SU-DHL-6 (cell line): ENCODE results near the gene MADD.

ENCODE experiments used
- H2AFZ ChIP-seq: fragments of 200-600 bp; sonication (generic); 2 replicates; pipeline ENCODE4 v1.6.1; 2014; ENCODE audit warnings: low read depth, mild to moderate bottlenecking, moderate library complexity, mixed read lengths, antibody characterized with exemption, low read length; ENCODE audit not compliant: severe bottlenecking
- H3F3A ChIP-seq: fragments of 200-600 bp; shearing (Covaris generic); 2 replicates; pipeline ENCODE4 v1.6.0; 2016; ENCODE audit warnings: antibody characterized with exemption, mild to moderate bottlenecking; ENCODE audit not compliant: insufficient read depth
- H3K27ac ChIP-seq: fragments of 200-600 bp; sonication (generic); 2 replicates; pipeline ENCODE4 v1.5.1; 2016; ENCODE audit warnings: low read depth, mild to moderate bottlenecking, low read length, moderate library complexity, mixed read lengths
- H3K27me3 ChIP-seq: fragments of 200-600 bp; sonication (generic), shearing (Covaris generic); 2 replicates; pipeline ENCODE4 v1.6.0; 2014; ENCODE audit warnings: mild to moderate bottlenecking, low read length
- H3K36me3 ChIP-seq: fragments of 200-600 bp; sonication (generic); 2 replicates; pipeline ENCODE4 v1.6.1; 2014; ENCODE audit warnings: mild to moderate bottlenecking, low read length, mixed read lengths
- H3K4me2 ChIP-seq: fragments of 300-600, 200-600 bp; shearing (Covaris generic), sonication (generic); 2 replicates; pipeline ENCODE4 v1.6.0; 2014; ENCODE audit warnings: low read length, low read depth, mild to moderate bottlenecking; ENCODE audit not compliant: poor library complexity, severe bottlenecking
- H3K4me3 ChIP-seq: fragments of 200-600 bp; sonication (generic); 2 replicates; pipeline ENCODE4 v1.5.1; 2014; ENCODE audit warnings: antibody characterized with exemption, low read length, mild to moderate bottlenecking, mixed read lengths; ENCODE audit not compliant: insufficient read depth, poor library complexity, severe bottlenecking
- H3K79me2 ChIP-seq: fragments of 200-600 bp; sonication (generic); 2 replicates; pipeline ENCODE4 v1.6.1; 2014; ENCODE audit warnings: mild to moderate bottlenecking, low read length, moderate library complexity; ENCODE audit not compliant: insufficient read depth
- H3K9ac ChIP-seq: fragments of 200-600 bp; sonication (generic); 2 replicates; pipeline ENCODE4 v1.7.0; 2014; ENCODE audit warnings: mild to moderate bottlenecking, low read length
- H3K9me2 ChIP-seq: fragments of 200-600 bp; sonication (generic); replicated peaks from 2 replicates; pipeline ENCODE4 v1.6.1; 2014; ENCODE audit warnings: low read length; ENCODE audit not compliant: insufficient read depth
- H3K9me3 ChIP-seq: fragments of 200-600 bp; sonication (generic); 2 replicates; pipeline ENCODE4 v1.6.1; 2014; ENCODE audit warnings: low read length, mixed read lengths; ENCODE audit not compliant: insufficient read depth
- H4K20me1 ChIP-seq: fragments of 200-600 bp; sonication (generic); 2 replicates; pipeline ENCODE4 v1.6.1; 2014; ENCODE audit warnings: low read depth, mild to moderate bottlenecking, antibody characterized with exemption, low read length, moderate library complexity, mixed read lengths
- CTCF ChIP-seq: fragments of 200-600 bp; sonication (generic); IDR thresholded peaks from one replicate; pipeline ENCODE4 v1.5.1; 2017; ENCODE audit warnings: antibody characterized with exemption, mild to moderate bottlenecking, low read length, moderate library complexity; ENCODE audit not compliant: insufficient read depth, poor library complexity, severe bottlenecking
- EZH2phosphoT487 ChIP-seq: fragments of 200-600 bp; sonication (generic), shearing (Covaris generic); conservative IDR thresholded peaks from 2 replicates; pipeline ENCODE4 v1.6.1; 2018; ENCODE audit warnings: mild to moderate bottlenecking, antibody characterized with exemption, low read length, moderate library complexity, mixed read lengths

MADD gene

GRCh38 chr11:47305734-47306483 lies 36.0 kb downstream of the MADD start:
- H2AFZ ChIP-seq, result no peak overlapping the region
- no peaks in the 10 kb centered on the region for H4K20me1 ChIP-seq
- no peaks in the 10 kb centered on the region for H3K9me3 ChIP-seq
- H3K36me3 ChIP-seq, result peaks cover 23% of the 10 kb centered on the region; the same call in 1 of the 2 replicates
- no peaks in the 10 kb centered on the region for H3K9me2 ChIP-seq
- no peak overlapping the region for H3K4me3 ChIP-seq
- no peak overlapping the region for H3K4me2 ChIP-seq
- no peak overlapping the region for H3K27ac ChIP-seq
- H3K79me2 ChIP-seq, result no peaks in the 10 kb centered on the region
- TF ChIP-seq EZH2phosphoT487 (no peak), CTCF (no peak)
- H3K27me3 ChIP-seq, result no peaks in the 10 kb centered on the region
- no peak overlapping the region for H3K9ac ChIP-seq
- H3F3A ChIP-seq, result no peaks in the 10 kb centered on the region

- H3K27ac ChIP-seq, result no peak overlapping the region
- no peaks in the 10 kb centered on the region for H3K9me2 ChIP-seq
- H3K9me3 ChIP-seq, result no peaks in the 10 kb centered on the region
- no peak overlapping the region for H2AFZ ChIP-seq
- no peaks in the 10 kb centered on the region for H3K79me2 ChIP-seq
- H4K20me1 ChIP-seq, result no peaks in the 10 kb centered on the region
- no peaks in the 10 kb centered on the region for H3F3A ChIP-seq
- TF ChIP-seq CTCF (no peak), EZH2phosphoT487 (no peak)
- no peak overlapping the region for H3K4me3 ChIP-seq
- no peak overlapping the region for H3K4me2 ChIP-seq
- H3K36me3 ChIP-seq, result peaks cover 20% of the 10 kb centered on the region; the same call in 1 of the 2 replicates
- H3K9ac ChIP-seq, result no peak overlapping the region
- H3K27me3 ChIP-seq, result no peaks in the 10 kb centered on the region
Observed at GRCh38 chr11:47306484-47306844, 36.5 kb downstream of the MADD start.

- no peaks in the 10 kb centered on the region for H4K20me1 ChIP-seq
- no peak overlapping the region for H3K4me2 ChIP-seq
- no peaks in the 10 kb centered on the region for H3F3A ChIP-seq
- H3K9me3 ChIP-seq, result no peaks in the 10 kb centered on the region
- no peak overlapping the region for H3K9ac ChIP-seq
- no peaks in the 10 kb centered on the region for H3K79me2 ChIP-seq
- H3K36me3 ChIP-seq, result peaks cover 8% of the 10 kb centered on the region; the same call in 1 of the 2 replicates
- H2AFZ ChIP-seq, result no peak overlapping the region
- H3K9me2 ChIP-seq, result no peaks in the 10 kb centered on the region
- TF ChIP-seq CTCF (no peak), EZH2phosphoT487 (no peak)
- H3K4me3 ChIP-seq, result no peak overlapping the region
- H3K27ac ChIP-seq, result no peak overlapping the region
- no peaks in the 10 kb centered on the region for H3K27me3 ChIP-seq
Observed at GRCh38 chr11:47308050-47308823, 38.3 kb downstream of the MADD start.
